OCI-LY7 (cell line): ENCODE results near the gene KIF15.

Source experiments
- EZH2phosphoT487 ChIP-seq: fragments of 200-600 bp; sonication (generic); IDR thresholded peaks from 2 replicates; pipeline ENCODE4 v1.6.1; 2018; ENCODE audit warnings: low read depth, borderline replicate concordance, mild to moderate bottlenecking, mixed run types, antibody characterized with exemption, low read length, moderate library complexity, mixed read lengths
- TF ChIP-seq, protein P1 (sequence below): fragments of 200-600 bp; sonication (generic); conservative IDR thresholded peaks from 2 replicates; pipeline ENCODE4 v1.5.1; 2014; ENCODE audit warnings: mild to moderate bottlenecking, antibody characterized with exemption, low read length, moderate library complexity, mixed read lengths

DNA sequence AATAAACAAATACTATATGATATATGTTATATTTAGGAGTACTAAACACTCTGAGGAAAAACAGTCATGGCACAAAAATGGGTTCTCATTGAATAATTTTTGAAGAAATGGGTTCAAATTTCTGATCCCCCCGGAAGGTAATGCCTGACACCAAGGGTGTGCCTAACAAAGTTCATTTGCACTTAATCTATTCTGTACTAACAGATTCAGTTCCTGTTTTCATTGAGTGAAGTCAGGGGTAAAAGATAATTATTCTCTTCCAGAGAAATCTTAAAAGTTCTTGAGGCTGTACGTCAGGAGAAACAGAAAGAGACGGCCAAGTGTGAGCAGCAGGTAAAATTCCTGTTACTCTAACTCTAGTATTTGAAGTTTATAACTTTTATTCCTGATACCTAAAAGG, 65.6 kb downstream of the KIF15 start:
- TF ChIP-seq, protein P1, sequence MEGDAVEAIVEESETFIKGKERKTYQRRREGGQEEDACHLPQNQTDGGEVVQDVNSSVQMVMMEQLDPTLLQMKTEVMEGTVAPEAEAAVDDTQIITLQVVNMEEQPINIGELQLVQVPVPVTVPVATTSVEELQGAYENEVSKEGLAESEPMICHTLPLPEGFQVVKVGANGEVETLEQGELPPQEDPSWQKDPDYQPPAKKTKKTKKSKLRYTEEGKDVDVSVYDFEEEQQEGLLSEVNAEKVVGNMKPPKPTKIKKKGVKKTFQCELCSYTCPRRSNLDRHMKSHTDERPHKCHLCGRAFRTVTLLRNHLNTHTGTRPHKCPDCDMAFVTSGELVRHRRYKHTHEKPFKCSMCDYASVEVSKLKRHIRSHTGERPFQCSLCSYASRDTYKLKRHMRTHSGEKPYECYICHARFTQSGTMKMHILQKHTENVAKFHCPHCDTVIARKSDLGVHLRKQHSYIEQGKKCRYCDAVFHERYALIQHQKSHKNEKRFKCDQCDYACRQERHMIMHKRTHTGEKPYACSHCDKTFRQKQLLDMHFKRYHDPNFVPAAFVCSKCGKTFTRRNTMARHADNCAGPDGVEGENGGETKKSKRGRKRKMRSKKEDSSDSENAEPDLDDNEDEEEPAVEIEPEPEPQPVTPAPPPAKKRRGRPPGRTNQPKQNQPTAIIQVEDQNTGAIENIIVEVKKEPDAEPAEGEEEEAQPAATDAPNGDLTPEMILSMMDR = no peak
- no peak for TF ChIP-seq EZH2phosphoT487
